Erythroblast (primary cell): Measurements from ENCODE around the gene ABLIM2.

ENCODE experiments used
- GATA1 ChIP-seq: IDR thresholded peaks from 2 replicates; pipeline ENCODE4 v1.6.1; 2011; ENCODE audit warnings: low read depth, mild to moderate bottlenecking, control low read depth, low read length, moderate library complexity
- POLR2A ChIP-seq: IDR thresholded peaks from 2 replicates; pipeline ENCODE4 v1.6.1; 2011; ENCODE audit warnings: mild to moderate bottlenecking, low read length

DNA sequence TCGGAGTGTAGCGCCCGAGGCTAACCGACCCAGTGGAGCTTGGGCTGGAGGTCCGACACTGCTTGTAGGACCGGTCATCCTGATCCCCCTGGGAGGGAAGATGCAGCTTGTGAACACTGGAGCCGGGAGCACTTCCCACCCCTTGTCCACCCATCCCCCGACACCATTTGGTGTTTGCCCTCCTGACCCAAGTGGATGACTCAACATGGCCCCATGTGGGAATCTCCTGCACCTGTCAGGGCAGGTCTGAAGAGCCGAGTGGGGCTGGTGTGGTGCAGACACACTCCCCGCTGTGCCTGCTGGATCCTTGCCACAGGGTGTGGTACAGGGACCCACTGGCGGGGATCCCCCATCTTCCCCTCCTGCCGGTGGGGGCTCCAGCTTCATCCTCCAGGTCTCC is 128.9 kb downstream of the ABLIM2 start:
- TF ChIP-seq POLR2A (no peak), GATA1 (no peak)
